GM23338 (cell line): ENCODE results near the gene SBF2. TPM values are rescaled to one million over a fixed set of nuclear protein-coding genes. Genes with fewer than 3 reads are reported as not detected.

Experiments
- ATAC-seq: fragments of 200-7000 bp; cut with Tn5 transposase; 3 replicates; pipeline ENCODE4 v1.9.1; 2020
- DNase-seq: peaks from one replicate; pipeline ENCODE4 v3.0.0-alpha.2; 2015; ENCODE audit warnings: low spot score
- H2AFZ ChIP-seq: fragments of 200-600 bp; sonication (generic); 2 replicates; pipeline ENCODE4 v1.8.0; 2016; ENCODE audit warnings: antibody characterized with exemption, mild to moderate bottlenecking, moderate library complexity
- H3F3A ChIP-seq: fragments of 200-600 bp; sonication (generic); replicated peaks from 2 replicates; pipeline ENCODE4 v1.8.0; 2017; ENCODE audit warnings: antibody characterized with exemption, mixed run types, low read depth
- H3K27ac ChIP-seq: fragments of 200-600 bp; sonication (generic); 2 replicates; pipeline ENCODE4 v1.6.1; 2016; ENCODE audit warnings: low read depth
- H3K27me3 ChIP-seq: fragments of 200-600 bp; sonication (generic); 2 replicates; pipeline ENCODE4 v1.8.0; 2016; ENCODE audit warnings: mild to moderate bottlenecking, mixed run types, moderate library complexity; ENCODE audit not compliant: insufficient read depth
- H3K36me3 ChIP-seq: fragments of 200-600 bp; sonication (generic); 2 replicates; pipeline ENCODE4 v1.8.0; 2016; ENCODE audit warnings: mild to moderate bottlenecking; ENCODE audit not compliant: insufficient read depth
- H3K4me1 ChIP-seq: fragments of 200-600 bp; sonication (generic); 2 replicates; pipeline ENCODE4 v1.8.0; 2016; ENCODE audit warnings: mild to moderate bottlenecking, moderate library complexity; ENCODE audit not compliant: insufficient read depth
- H3K4me2 ChIP-seq: fragments of 200-600 bp; sonication (generic); 2 replicates; pipeline ENCODE4 v1.7.1; 2017; ENCODE audit warnings: mixed run types
- H3K4me3 ChIP-seq: fragments of 200-600 bp; sonication (generic); 2 replicates; pipeline ENCODE4 v1.6.1; 2016; ENCODE audit warnings: mixed run types
- H3K79me2 ChIP-seq: fragments of 200-600 bp; sonication (generic); replicated peaks from 2 replicates; pipeline ENCODE4 v1.8.0; 2017; ENCODE audit warnings: mild to moderate bottlenecking; ENCODE audit not compliant: insufficient read depth
- H3K9me2 ChIP-seq: fragments of 200-600 bp; sonication (generic); 2 replicates; pipeline ENCODE4 v1.8.0; 2017; ENCODE audit not compliant: insufficient read depth
- H4K20me1 ChIP-seq: fragments of 200-600 bp; sonication (generic); replicated peaks from 2 replicates; pipeline ENCODE4 v1.8.0; 2017; ENCODE audit warnings: mild to moderate bottlenecking; ENCODE audit not compliant: insufficient read depth
- H3K27ac Mint-ChIP-seq: 2 replicates; pipeline ENCODE4 v1.8.0; 2020; ENCODE audit warnings: inconsistent platforms, mild to moderate bottlenecking, moderate library complexity, mixed read lengths
- H3K27me3 Mint-ChIP-seq: 3 replicates; pipeline ENCODE4 v1.8.0; 2022; ENCODE audit warnings: low read depth, mild to moderate bottlenecking, moderate library complexity, mixed read lengths, inconsistent platforms; ENCODE audit not compliant: insufficient read depth, poor library complexity
- H3K36me3 Mint-ChIP-seq: 3 replicates; pipeline ENCODE4 v1.8.0; 2021; ENCODE audit warnings: low read depth, mild to moderate bottlenecking, inconsistent platforms, moderate library complexity, mixed read lengths
- H3K4me1 Mint-ChIP-seq: 3 replicates; pipeline ENCODE4 v1.8.0; 2020; ENCODE audit warnings: mild to moderate bottlenecking, inconsistent platforms, mixed read lengths
- H3K4me3 Mint-ChIP-seq: 3 replicates; pipeline ENCODE4 v1.8.0; 2021; ENCODE audit warnings: moderate library complexity, mild to moderate bottlenecking, inconsistent platforms, mixed read lengths
- H3K9me3 Mint-ChIP-seq: 3 replicates; pipeline ENCODE4 v1.8.0; 2020; ENCODE audit warnings: moderate library complexity, mild to moderate bottlenecking, inconsistent platforms, mixed read lengths
- CTCF ChIP-seq, 2 experiments: fragments of 200-600 bp in 1 of 2; sonication (generic) in 1 of 2; conservative IDR thresholded peaks; 2 replicates each; pipeline versions ENCODE4 v1.5.1 to v1.6.1; 2016 to 2017; ENCODE audit warnings: antibody characterized with exemption in 2 of 2, low read depth in 2 of 2, mild to moderate bottlenecking in 2 of 2, moderate library complexity in 1 of 2
- ETS1 ChIP-seq: IDR thresholded peaks from 2 replicates; pipeline ENCODE4 v1.6.1; 2016; ENCODE audit warnings: antibody characterized with exemption
- EZH2 ChIP-seq: fragments of 200-600 bp; sonication (generic); IDR thresholded peaks from one replicate; pipeline ENCODE4 v1.8.0; 2017; ENCODE audit warnings: antibody characterized with exemption, mild to moderate bottlenecking, low read depth; ENCODE audit not compliant: unreplicated experiment
- JUNB ChIP-seq: IDR thresholded peaks from one replicate; pipeline ENCODE4 v1.6.1; 2016; ENCODE audit warnings: antibody characterized with exemption; ENCODE audit not compliant: unreplicated experiment
- STAT1 ChIP-seq: IDR thresholded peaks from one replicate; pipeline ENCODE4 v1.6.1; 2016; ENCODE audit warnings: antibody characterized with exemption; ENCODE audit not compliant: unreplicated experiment
- ZNF114 ChIP-seq: fragments of 250-450 bp; sonication (Bioruptor Pico); IDR thresholded peaks from 2 replicates; pipeline ENCODE4 v1.5.0; 2020; ENCODE audit warnings: mild to moderate bottlenecking, moderate library complexity
- ZNF462 ChIP-seq: fragments of 250-450 bp; sonication (Bioruptor Pico); IDR thresholded peaks from 2 replicates; pipeline ENCODE4 v1.5.0; 2020; ENCODE audit warnings: mild to moderate bottlenecking, moderate library complexity
- polyA plus RNA-seq: library from polyadenylated mRNA; unstranded; fragments of >200 nt; fragmentation: Nextera tagmentation; extraction: Ambion mirVana; gene quantifications from 2 replicates; pipeline ENCODE4 v1.2.1, GENCODE V29; 2016
- total RNA-seq: library from RNA; depleted of rRNA; stranded (reverse); fragments of >200 nt; shearing (Covaris generic); gene quantifications from 2 replicates; pipeline ENCODE4 v1.2.3, GENCODE V29; 2014
- TF ChIP-seq, protein P1 (sequence below): IDR thresholded peaks from one replicate; pipeline ENCODE4 v1.6.1; 2018; ENCODE audit warnings: antibody characterized with exemption; ENCODE audit not compliant: unreplicated experiment

Gene SBF2
- total and polyA plus RNA-seq, 2 experiments from 2014 or later: 25.6 to 53.5 TPM

DNA sequence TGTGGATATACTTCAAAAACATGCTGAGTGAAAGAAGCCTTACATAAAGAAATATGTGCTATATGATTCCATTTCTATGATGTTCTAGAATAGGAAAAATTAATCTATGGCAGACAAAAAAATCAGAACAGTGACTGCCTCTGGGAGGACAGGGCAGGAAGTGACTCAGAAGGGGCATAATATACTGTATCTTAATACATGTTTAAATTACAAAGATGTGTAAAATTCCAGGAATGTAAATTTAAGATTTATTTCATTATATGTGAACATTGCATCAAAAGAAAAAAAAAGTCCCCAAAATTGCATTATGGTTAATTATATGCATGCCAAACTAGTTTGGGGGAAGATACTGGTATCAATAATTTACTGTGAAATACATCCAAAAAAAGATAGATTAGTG lies 32.2 kb downstream of the SBF2 start (continued):
- TF ChIP-seq, protein P1, sequence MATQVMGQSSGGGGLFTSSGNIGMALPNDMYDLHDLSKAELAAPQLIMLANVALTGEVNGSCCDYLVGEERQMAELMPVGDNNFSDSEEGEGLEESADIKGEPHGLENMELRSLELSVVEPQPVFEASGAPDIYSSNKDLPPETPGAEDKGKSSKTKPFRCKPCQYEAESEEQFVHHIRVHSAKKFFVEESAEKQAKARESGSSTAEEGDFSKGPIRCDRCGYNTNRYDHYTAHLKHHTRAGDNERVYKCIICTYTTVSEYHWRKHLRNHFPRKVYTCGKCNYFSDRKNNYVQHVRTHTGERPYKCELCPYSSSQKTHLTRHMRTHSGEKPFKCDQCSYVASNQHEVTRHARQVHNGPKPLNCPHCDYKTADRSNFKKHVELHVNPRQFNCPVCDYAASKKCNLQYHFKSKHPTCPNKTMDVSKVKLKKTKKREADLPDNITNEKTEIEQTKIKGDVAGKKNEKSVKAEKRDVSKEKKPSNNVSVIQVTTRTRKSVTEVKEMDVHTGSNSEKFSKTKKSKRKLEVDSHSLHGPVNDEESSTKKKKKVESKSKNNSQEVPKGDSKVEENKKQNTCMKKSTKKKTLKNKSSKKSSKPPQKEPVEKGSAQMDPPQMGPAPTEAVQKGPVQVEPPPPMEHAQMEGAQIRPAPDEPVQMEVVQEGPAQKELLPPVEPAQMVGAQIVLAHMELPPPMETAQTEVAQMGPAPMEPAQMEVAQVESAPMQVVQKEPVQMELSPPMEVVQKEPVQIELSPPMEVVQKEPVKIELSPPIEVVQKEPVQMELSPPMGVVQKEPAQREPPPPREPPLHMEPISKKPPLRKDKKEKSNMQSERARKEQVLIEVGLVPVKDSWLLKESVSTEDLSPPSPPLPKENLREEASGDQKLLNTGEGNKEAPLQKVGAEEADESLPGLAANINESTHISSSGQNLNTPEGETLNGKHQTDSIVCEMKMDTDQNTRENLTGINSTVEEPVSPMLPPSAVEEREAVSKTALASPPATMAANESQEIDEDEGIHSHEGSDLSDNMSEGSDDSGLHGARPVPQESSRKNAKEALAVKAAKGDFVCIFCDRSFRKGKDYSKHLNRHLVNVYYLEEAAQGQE: no peak
- TF ChIP-seq ZNF114 (CRISPR knock-in tag): no peak
- no peak for TF ChIP-seq ETS1

DNA sequence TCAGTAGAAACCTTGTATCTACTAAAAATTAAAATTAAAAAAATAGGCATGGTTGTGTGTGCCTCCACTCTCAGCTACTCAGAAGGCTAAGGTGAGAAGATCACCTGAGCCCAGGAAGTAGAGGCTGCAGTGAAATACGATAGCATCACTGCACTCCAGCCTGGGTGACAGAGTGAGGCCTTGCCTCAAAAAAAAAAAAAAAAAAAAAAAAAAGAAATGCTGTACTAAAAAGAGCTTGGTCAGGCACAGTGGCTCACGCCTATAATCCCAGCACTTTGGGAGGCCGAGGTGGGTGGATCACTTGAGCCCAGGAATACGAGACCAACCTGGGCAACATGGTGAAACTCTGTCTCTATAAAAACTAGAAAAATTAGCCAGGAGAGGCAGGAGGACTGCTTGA lies 36.5 kb downstream of the SBF2 start:
- H3F3A ChIP-seq: no peaks in the 10 kb centered on the region
- peak overlapping the region; percentile 76; the same call in 1 of the 2 replicates for H3K27ac Mint-ChIP-seq
- no peak overlapping the region for H2AFZ ChIP-seq
- H3K27ac ChIP-seq: peak overlapping the region; percentile 80
- H3K79me2 ChIP-seq: peaks cover 43% of the 10 kb centered on the region
- H3K9me3 Mint-ChIP-seq: no peaks in the 10 kb centered on the region
- H3K4me3 ChIP-seq: no peak overlapping the region
- H3K27me3 Mint-ChIP-seq: no peaks in the 10 kb centered on the region
- peaks cover 12% of the 10 kb centered on the region; the same call in 1 of the 2 replicates for H3K4me1 ChIP-seq
- no peaks in the 10 kb centered on the region for H3K27me3 ChIP-seq
- peak; percentile 85 for ATAC-seq
- H3K4me3 Mint-ChIP-seq: no peak overlapping the region
- H4K20me1 ChIP-seq: no peaks in the 10 kb centered on the region
- no peaks in the 10 kb centered on the region for H3K9me2 ChIP-seq
- H3K4me1 Mint-ChIP-seq: peaks cover 19% of the 10 kb centered on the region
- peak; percentile 35 for DNase-seq
- H3K36me3 Mint-ChIP-seq: 0 out of 3 replicates have a peak, but pooled peaks cover 3% of the 10 kb centered on the region
- no peak overlapping the region for H3K4me2 ChIP-seq
- no peaks in the 10 kb centered on the region for H3K36me3 ChIP-seq
- TF ChIP-seq CTCF (conservative IDR thresholded peaks at IDR 0.05; ENCODE audit: low read depth in 2 of 2) (no peak), ZNF114 (CRISPR knock-in tag) (no peak), STAT1 (no peak), EZH2 (no peak), JUNB (no peak), ZNF462 (no peak)
- TF ChIP-seq, protein P1: no peak
